SK-N-MC (cell line): ENCODE results near the gene CCT5.

Experiments used
- DNase-seq: peaks from one replicate; pipeline ENCODE4 v3.0.0-alpha.2; 2011; ENCODE audit warnings: low read depth, low spot score
- H3K27ac ChIP-seq: fragments of 200-600 bp; sonication (generic); 2 replicates; pipeline ENCODE4 v1.5.1; 2016; ENCODE audit warnings: mixed run types
- H3K36me3 ChIP-seq: fragments of 200-600 bp; sonication (generic); 2 replicates; pipeline ENCODE4 v1.6.1; 2017; ENCODE audit warnings: antibody characterized with exemption, low read length, mixed read lengths; ENCODE audit not compliant: insufficient read depth
- H3K4me3 ChIP-seq: fragments of 200-600 bp; sonication (generic); 2 replicates; pipeline ENCODE4 v1.5.1; 2016
- H3K9ac ChIP-seq: fragments of 200-600 bp; sonication (generic); 2 replicates; pipeline ENCODE4 v1.8.0; 2017; ENCODE audit warnings: mixed run types, mixed read lengths; ENCODE audit not compliant: insufficient read length
- H3K9me3 ChIP-seq: fragments of 200-600 bp; sonication (generic); 2 replicates; pipeline ENCODE4 v1.6.1; 2017; ENCODE audit warnings: low read depth, mild to moderate bottlenecking, antibody characterized with exemption, low read length, moderate library complexity, mixed read lengths
- EZH2 ChIP-seq: fragments of 200-600 bp; sonication (generic); IDR thresholded peaks from one replicate; pipeline ENCODE4 v1.6.1; 2017; ENCODE audit warnings: antibody characterized with exemption
- FOXP2 ChIP-seq: optimal IDR thresholded peaks from 2 replicates; pipeline ENCODE3; 2011; ENCODE audit warnings: mild to moderate bottlenecking, moderate library complexity; ENCODE audit not compliant: insufficient read depth; ENCODE audit errors: extremely low read length, control extremely low read depth
- POLR2AphosphoS5 ChIP-seq: IDR thresholded peaks from 2 replicates; pipeline ENCODE4 v1.6.1; 2012; ENCODE audit warnings: mild to moderate bottlenecking, low read depth, low read length, borderline replicate concordance

The CCT5 gene

DNA sequence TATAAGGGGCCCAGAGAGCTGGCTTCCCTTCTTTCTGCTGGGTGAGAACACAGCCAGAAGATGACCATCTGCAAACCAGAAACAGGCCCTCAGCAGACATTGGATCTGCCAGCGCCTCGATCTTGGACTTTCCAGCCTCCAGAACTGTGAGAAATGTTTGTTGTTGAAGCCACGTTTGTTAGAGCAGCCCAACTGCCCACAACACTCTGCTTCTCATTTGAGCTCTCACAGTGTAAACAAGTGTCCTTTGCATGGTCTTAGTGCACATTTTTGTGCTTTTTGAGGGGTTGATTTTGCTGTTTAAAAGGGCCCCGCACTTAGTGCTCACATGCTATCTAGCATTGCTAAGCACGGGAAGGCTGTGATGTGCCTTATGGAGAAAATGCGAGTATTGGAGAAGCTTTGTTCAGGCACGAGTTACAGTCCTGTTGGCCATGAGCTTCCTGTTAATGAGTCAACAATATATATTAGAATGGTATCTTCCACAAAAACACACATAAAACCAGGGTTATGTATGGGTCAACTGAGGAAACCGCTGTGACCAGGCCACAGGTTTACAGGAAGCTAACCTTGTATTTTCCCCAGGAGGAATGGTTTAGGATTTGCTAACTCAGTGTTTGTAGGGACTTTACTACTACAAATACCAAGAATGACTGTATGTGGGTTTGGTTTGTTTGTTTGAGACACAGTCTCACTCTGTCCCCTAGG is 45.7 kb downstream of the CCT5 start:
- Histone ChIP-seq H3K9ac (no peak overlapping the region), H3K9me3 (no peaks in the 10 kb centered on the region), H3K27ac (no peak overlapping the region), H3K4me3 (no peak overlapping the region), H3K36me3 (peaks cover 48% of the 10 kb centered on the region)
- TF ChIP-seq POLR2AphosphoS5 = no peak
- TF ChIP-seq FOXP2 = no peak
- TF ChIP-seq EZH2 = no peak
- DNase-seq = no peak

DNA sequence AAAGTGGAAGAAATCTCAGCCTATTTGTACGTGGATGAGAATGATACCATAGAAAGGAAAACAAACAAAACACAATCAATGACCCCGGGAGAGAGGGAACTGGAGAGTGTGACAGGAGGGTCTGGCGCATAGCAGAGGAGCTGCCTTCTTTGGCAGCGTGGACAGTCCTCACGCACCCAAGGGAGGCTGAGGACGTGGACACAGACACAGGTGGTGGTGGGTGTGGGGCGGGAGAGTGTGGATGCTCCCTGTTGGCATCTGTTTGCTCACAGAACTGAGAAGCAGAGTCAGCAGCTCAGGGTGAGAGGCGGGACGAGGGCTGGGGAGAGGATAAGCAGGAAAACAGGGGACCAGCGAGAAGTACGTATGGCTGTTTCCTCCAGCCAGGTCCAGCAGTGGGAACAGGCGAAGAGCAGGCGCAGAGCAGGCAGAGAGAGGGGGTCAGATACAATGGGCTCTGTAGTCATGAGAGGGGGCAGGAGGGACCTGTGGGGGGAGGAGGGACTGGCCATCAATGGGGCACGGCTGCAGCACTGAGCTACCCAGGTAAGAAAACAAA is 47.6 kb downstream of the CCT5 start:
- DNase-seq = no peak
- H3K36me3 ChIP-seq = peaks cover 60% of the 10 kb centered on the region

DNA sequence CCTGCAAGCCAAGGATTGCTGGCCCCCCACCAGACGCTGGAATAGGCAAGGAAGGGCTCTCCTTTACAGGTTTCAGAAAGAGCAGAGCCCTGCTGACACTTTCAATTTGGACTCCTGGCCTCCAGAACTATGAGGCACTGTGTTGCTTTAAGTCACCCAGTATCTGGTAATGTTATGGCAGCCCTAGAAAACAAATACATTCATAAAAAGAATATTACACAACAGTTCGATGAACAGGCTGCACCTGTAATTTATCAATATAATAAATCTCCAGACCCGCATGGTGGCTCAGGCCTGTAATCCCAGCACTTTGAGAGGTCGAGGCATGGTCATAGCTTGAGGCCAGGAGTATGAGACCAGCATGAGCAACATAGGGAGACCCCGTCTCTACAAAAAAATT is 50.2 kb downstream of the CCT5 start:
- no peak for DNase-seq
- Histone ChIP-seq H3K9me3 (no peaks in the 10 kb centered on the region), H3K9ac (no peak overlapping the region), H3K4me3 (no peak overlapping the region), H3K27ac (no peak overlapping the region), H3K36me3 (peaks cover 70% of the 10 kb centered on the region)
- no peak for TF ChIP-seq POLR2AphosphoS5

More for the DNA sequence above, 47.6 kb downstream of the CCT5 start:
- no peaks in the 10 kb centered on the region for H3K9me3 ChIP-seq
- TF ChIP-seq POLR2AphosphoS5 (no peak), EZH2 (no peak), FOXP2 (no peak)
- no peak overlapping the region for H3K9ac ChIP-seq
- no peak overlapping the region for H3K4me3 ChIP-seq
- no peak overlapping the region for H3K27ac ChIP-seq

DNA sequence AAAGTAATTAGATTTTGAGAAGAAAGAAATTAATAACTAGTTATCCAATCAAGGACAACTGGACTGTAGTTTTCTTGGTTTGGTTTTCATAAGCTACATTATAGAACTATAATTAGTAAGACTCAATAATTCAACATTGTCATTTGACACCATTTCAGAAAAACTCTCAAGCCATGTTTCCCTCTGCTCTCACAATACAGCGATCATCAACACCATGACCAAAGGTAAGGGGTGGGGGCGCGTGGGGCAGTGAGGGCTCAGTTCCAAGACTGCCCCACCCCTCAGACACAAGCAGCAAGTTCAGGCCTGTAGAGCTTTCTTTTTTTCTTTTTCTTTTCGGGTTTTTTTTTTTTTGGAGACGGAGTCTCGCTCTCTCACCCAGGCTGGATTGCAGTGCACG is 51.2 kb downstream of the CCT5 start:
- no peak for DNase-seq
- H3K4me3 ChIP-seq = no peak overlapping the region
- H3K9me3 ChIP-seq = no peaks in the 10 kb centered on the region
- no peak overlapping the region for H3K27ac ChIP-seq
- no peak for TF ChIP-seq POLR2AphosphoS5
- no peak for TF ChIP-seq FOXP2
- no peak for TF ChIP-seq EZH2
- H3K9ac ChIP-seq = no peak overlapping the region
- peaks cover 60% of the 10 kb centered on the region for H3K36me3 ChIP-seq

DNA sequence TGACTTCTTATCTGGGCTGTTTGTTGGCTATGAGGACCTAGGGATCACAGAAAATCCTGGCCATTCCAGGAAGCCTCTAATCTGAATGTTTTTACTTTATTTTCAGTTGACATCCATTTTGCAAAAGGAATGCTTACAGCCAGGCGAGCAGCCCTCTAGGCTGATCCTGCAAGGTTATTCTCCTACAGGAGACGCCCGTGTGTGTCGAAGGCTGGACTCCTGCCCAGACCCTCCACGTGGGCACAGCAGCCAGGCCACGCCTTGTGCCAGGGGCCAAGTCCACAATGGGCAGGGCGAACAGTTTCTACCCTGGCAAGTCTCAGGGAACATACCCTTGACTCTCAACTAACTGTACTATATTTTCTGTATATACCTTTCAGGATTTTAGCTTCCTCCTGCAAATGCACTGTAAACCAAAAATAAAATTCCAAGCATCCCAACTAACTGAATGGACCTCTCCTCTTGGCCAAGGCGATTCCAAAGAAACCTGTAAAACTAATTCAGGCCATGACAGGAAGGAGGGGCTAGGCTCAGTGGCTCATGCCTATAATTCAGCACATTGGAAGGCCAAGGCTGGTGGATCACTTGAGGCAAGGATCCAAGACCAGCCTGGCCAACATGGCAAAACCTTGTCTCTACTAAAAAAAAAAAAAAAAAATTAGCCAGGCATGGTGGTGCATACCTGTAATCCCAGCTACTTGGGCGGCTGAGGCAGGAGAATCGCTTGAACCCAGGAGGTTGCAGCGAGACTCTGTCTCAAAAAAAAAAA is 51.9 kb downstream of the CCT5 start:
- no peak for DNase-seq
- Histone ChIP-seq H3K9ac (no peak overlapping the region), H3K9me3 (no peaks in the 10 kb centered on the region), H3K36me3 (peaks cover 55% of the 10 kb centered on the region), H3K4me3 (no peak overlapping the region), H3K27ac (no peak overlapping the region)
- TF ChIP-seq POLR2AphosphoS5 = no peak
- no peak for TF ChIP-seq EZH2
- no peak for TF ChIP-seq FOXP2

DNA sequence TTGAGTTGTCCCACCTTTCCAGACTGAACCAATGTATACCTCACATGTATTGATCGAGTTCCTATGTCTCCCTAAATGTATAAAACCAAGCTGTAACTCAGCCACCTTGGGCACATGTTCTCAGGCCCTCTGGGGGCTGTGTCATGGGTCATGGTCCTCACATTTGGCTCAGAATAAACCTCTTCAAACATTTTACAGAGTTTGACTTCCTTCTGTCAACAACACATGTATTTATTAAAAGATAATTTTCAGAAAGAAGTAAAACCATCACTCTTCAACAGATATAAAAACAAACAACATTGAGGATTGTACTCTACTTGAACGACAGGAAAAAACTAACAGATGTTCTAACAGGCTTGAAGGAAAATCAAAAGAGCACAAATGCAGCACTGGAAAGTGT is 53.1 kb downstream of the CCT5 start:
- TF ChIP-seq POLR2AphosphoS5 (no peak), EZH2 (no peak), FOXP2 (no peak)
- Histone ChIP-seq H3K9me3 (no peaks in the 10 kb centered on the region), H3K4me3 (no peak overlapping the region), H3K9ac (no peak overlapping the region), H3K36me3 (peaks cover 52% of the 10 kb centered on the region), H3K27ac (no peak overlapping the region)
- DNase-seq = no peak

DNA sequence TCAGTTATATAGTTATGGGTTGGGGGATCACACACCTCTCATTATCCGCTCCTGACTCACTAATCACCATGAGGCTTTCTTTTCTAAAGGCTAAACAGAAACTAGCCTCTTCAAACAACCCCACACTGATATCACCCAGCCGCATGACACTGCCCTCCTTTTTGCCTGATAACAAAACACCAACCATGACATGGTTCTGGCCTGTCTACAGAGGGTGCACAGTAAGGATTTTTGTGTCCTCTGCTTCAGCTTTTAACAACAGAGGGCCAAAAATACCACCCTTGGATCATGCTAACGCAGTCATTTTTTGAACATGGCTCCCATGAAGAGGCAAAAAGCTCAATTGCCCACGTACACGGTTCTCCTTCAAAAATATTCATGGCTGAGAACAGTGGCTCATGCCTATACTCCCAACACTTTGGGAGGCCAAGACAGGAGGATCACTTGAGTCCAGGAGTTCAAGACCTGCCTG is 53.7 kb downstream of the CCT5 start:
- TF ChIP-seq POLR2AphosphoS5 (no peak), FOXP2 (no peak), EZH2 (no peak)
- no peak overlapping the region for H3K9ac ChIP-seq

DNA sequence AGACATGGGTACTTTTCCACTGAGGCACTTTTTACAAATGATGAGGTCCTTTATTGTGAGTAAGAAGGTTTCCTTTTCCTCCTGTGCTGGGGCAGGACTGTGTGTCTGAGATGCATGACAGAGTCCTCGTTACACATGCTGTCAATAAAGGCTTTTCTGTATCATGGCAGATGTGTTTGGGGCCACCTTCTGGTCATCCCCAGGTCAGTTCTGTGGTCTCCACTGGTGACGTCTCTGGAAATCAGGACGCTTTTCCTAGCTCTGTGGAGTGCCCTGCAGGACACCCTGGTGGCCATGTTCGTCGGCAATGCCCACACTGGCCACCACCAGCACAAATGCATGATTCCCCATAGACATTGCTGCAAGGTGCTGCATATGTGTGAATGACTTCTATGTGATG is 54.9 kb downstream of the CCT5 start:
- Histone ChIP-seq H3K27ac (no peak overlapping the region), H3K9ac (no peak overlapping the region), H3K36me3 (peaks cover 41% of the 10 kb centered on the region), H3K4me3 (no peak overlapping the region), H3K9me3 (no peaks in the 10 kb centered on the region)
- no peak for TF ChIP-seq FOXP2
- TF ChIP-seq POLR2AphosphoS5 = no peak
- no peak for TF ChIP-seq EZH2
- no peak for DNase-seq

More for the DNA sequence above, 53.7 kb downstream of the CCT5 start:
- H3K36me3 ChIP-seq = peaks cover 49% of the 10 kb centered on the region
- H3K27ac ChIP-seq = no peak overlapping the region
- no peak for DNase-seq
- H3K4me3 ChIP-seq = no peak overlapping the region
- H3K9me3 ChIP-seq = no peaks in the 10 kb centered on the region

DNA sequence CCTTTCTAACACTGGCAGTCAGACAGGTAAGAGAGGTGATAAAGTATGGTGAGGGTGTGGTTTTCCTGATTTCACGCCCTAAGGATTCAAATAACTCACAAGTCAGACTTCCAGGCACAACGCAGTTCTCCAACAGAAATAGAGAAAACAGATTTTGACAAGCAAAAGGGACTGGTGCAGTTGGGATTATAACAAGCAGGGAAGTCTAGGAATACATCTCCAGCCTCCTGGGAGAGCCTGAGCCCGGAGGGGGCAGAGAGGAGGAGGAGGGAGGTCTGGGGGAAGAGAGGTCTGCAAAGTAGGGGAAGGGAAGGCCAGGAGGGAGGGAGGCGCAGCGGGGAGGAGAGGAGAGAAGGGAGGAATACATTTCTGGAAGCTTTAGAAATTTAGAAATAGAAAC is 56.0 kb downstream of the CCT5 start:
- H3K9me3 ChIP-seq = no peaks in the 10 kb centered on the region
- H3K27ac ChIP-seq = peak overlapping the region; percentile 38; the same call in 1 of the 2 replicates
- peaks cover 34% of the 10 kb centered on the region for H3K36me3 ChIP-seq
- peak overlapping the region; percentile 85 for H3K4me3 ChIP-seq
- TF ChIP-seq POLR2AphosphoS5 (no peak), FOXP2 (no peak), EZH2 (no peak)
- no peak for DNase-seq
- peak overlapping the region; percentile 88 for H3K9ac ChIP-seq
